H1 (cell line): ENCODE results near the gene CHRDL1. TPM values are rescaled to one million over a fixed set of nuclear protein-coding genes. Genes with fewer than 3 reads are reported as not detected.

Experiments
- PHF8 ChIP-seq: fragments of 200-600 bp; sonication (generic); conservative IDR thresholded peaks from 2 replicates; pipeline ENCODE4 v1.7.1; 2012; ENCODE audit warnings: low read depth, mild to moderate bottlenecking, inconsistent platforms, low read length, moderate library complexity
- polyA plus RNA-seq, 7 experiments: library from polyadenylated mRNA; depleted of rRNA in 3 of 7; stranded (reverse) in 5 of 7; unstranded in 2 of 7; fragments of >200 nt in 5 of 7; fragments of 200-250 nt in 2 of 7; gene quantifications; 1 replicate in 5 of 7; 2 replicates in 1 of 7; 4 replicates in 1 of 7; pipeline versions ENCODE4 v1.2.1 to v1.2.3, GENCODE V29; 2011 to 2013; ENCODE audit warnings: missing spikeins in 2 of 7, mixed read lengths in 2 of 7
- total RNA-seq: library from RNA; stranded (reverse); fragmentation: NEBNext Ultra II Directional; extraction: Animal tissue kit (Norgen Biotek cat#: 25700); gene quantifications from 2 replicates; pipeline ENCODE4 v1.2.1, GENCODE V29; 2021
- TF ChIP-seq, protein P1 (sequence below): fragments of 300-600 bp; sonication (generic); IDR thresholded peaks from 2 replicates; pipeline ENCODE4 v1.7.1; 2012; ENCODE audit warnings: low read length, moderate library complexity, mild to moderate bottlenecking, inconsistent platforms; ENCODE audit not compliant: insufficient replicate concordance

CHRDL1 gene
- total and polyA plus RNA-seq, 2 of the 8 experiments (the other 6 are each of a cell fraction or from before 2014, with no cell fraction given): 5.6 to 15.6 TPM

DNA sequence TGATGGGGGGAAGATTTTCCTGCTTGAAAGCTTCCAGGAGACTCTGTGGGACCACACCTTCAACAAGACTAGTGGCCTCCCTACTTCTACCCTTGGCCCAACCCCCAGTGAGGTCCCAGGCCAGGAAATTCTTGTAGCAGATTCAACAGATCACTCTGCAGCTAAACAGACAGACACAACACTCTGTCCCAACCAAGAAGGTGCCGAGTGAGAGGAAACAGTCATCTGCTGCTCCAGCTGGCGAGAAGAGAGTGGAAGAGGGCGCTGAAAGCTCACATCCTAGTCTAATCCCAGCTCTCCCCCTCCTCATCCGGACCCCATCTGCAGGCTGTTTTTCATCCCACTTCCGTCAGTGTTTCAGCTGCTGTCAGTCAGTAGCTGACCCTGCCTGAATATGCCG lies 63.4 kb downstream of the CHRDL1 start (continued):
- TF ChIP-seq, protein P1, sequence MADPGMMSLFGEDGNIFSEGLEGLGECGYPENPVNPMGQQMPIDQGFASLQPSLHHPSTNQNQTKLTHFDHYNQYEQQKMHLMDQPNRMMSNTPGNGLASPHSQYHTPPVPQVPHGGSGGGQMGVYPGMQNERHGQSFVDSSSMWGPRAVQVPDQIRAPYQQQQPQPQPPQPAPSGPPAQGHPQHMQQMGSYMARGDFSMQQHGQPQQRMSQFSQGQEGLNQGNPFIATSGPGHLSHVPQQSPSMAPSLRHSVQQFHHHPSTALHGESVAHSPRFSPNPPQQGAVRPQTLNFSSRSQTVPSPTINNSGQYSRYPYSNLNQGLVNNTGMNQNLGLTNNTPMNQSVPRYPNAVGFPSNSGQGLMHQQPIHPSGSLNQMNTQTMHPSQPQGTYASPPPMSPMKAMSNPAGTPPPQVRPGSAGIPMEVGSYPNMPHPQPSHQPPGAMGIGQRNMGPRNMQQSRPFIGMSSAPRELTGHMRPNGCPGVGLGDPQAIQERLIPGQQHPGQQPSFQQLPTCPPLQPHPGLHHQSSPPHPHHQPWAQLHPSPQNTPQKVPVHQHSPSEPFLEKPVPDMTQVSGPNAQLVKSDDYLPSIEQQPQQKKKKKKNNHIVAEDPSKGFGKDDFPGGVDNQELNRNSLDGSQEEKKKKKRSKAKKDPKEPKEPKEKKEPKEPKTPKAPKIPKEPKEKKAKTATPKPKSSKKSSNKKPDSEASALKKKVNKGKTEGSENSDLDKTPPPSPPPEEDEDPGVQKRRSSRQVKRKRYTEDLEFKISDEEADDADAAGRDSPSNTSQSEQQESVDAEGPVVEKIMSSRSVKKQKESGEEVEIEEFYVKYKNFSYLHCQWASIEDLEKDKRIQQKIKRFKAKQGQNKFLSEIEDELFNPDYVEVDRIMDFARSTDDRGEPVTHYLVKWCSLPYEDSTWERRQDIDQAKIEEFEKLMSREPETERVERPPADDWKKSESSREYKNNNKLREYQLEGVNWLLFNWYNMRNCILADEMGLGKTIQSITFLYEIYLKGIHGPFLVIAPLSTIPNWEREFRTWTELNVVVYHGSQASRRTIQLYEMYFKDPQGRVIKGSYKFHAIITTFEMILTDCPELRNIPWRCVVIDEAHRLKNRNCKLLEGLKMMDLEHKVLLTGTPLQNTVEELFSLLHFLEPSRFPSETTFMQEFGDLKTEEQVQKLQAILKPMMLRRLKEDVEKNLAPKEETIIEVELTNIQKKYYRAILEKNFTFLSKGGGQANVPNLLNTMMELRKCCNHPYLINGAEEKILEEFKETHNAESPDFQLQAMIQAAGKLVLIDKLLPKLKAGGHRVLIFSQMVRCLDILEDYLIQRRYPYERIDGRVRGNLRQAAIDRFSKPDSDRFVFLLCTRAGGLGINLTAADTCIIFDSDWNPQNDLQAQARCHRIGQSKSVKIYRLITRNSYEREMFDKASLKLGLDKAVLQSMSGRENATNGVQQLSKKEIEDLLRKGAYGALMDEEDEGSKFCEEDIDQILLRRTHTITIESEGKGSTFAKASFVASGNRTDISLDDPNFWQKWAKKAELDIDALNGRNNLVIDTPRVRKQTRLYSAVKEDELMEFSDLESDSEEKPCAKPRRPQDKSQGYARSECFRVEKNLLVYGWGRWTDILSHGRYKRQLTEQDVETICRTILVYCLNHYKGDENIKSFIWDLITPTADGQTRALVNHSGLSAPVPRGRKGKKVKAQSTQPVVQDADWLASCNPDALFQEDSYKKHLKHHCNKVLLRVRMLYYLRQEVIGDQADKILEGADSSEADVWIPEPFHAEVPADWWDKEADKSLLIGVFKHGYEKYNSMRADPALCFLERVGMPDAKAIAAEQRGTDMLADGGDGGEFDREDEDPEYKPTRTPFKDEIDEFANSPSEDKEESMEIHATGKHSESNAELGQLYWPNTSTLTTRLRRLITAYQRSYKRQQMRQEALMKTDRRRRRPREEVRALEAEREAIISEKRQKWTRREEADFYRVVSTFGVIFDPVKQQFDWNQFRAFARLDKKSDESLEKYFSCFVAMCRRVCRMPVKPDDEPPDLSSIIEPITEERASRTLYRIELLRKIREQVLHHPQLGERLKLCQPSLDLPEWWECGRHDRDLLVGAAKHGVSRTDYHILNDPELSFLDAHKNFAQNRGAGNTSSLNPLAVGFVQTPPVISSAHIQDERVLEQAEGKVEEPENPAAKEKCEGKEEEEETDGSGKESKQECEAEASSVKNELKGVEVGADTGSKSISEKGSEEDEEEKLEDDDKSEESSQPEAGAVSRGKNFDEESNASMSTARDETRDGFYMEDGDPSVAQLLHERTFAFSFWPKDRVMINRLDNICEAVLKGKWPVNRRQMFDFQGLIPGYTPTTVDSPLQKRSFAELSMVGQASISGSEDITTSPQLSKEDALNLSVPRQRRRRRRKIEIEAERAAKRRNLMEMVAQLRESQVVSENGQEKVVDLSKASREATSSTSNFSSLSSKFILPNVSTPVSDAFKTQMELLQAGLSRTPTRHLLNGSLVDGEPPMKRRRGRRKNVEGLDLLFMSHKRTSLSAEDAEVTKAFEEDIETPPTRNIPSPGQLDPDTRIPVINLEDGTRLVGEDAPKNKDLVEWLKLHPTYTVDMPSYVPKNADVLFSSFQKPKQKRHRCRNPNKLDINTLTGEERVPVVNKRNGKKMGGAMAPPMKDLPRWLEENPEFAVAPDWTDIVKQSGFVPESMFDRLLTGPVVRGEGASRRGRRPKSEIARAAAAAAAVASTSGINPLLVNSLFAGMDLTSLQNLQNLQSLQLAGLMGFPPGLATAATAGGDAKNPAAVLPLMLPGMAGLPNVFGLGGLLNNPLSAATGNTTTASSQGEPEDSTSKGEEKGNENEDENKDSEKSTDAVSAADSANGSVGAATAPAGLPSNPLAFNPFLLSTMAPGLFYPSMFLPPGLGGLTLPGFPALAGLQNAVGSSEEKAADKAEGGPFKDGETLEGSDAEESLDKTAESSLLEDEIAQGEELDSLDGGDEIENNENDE: no peak
- no peak for TF ChIP-seq PHF8
- TF ChIP-seq, all 59 proteins: peak for 0
